ENCODE data around the gene DNAH10.

The DNAH10 gene

GRCh38 chr12:123965382-123965781 lies 203.3 kb downstream of the DNAH10 start:
- TF ChIP-seq ZBTB7A (IDR thresholded peaks at IDR 0.05; ENCODE audit: low read depth) (no peak), MAX (IDR thresholded peaks at IDR 0.05) (no peak), TAF1 (IDR thresholded peaks at IDR 0.05; ENCODE audit: low read depth) (no peak), FOXM1 (IDR thresholded peaks at IDR 0.05; ENCODE audit: borderline replicate concordance, low read depth) (no peak), CREB1 (IDR thresholded peaks at IDR 0.05; ENCODE audit: low read depth) (no peak)

- TF ChIP-seq NFIC (IDR thresholded peaks at IDR 0.05) (no peak), USF1 (IDR thresholded peaks at IDR 0.05) (no peak), EP300 (IDR thresholded peaks at IDR 0.05; ENCODE audit: borderline replicate concordance) (no peak), RAD21 (IDR thresholded peaks at IDR 0.05; ENCODE audit: low read depth) (no peak), TAF1 (IDR thresholded peaks at IDR 0.05; ENCODE audit: low read depth) (no peak), FOXM1 (IDR thresholded peaks at IDR 0.05; ENCODE audit: borderline replicate concordance, low read depth) (no peak), ZBTB7A (IDR thresholded peaks at IDR 0.05; ENCODE audit: low read depth) (no peak), CREB1 (IDR thresholded peaks at IDR 0.05; ENCODE audit: low read depth) (no peak), REST (IDR thresholded peaks at IDR 0.05; ENCODE audit: low read depth) (no peak), MAX (IDR thresholded peaks at IDR 0.05) (no peak), TEAD4 (IDR thresholded peaks at IDR 0.05) (no peak), EGR1 (IDR thresholded peaks at IDR 0.05) (no peak), YY1 (IDR thresholded peaks at IDR 0.05; ENCODE audit: low read depth) (no peak), TCF12 (IDR thresholded peaks at IDR 0.05; ENCODE audit: low read depth) (no peak)
Observed at GRCh38 chr12:123966596-123966995, 204.5 kb downstream of the DNAH10 start.

GRCh38 chr12:123967121-123967586 lies 205.1 kb downstream of the DNAH10 start:
- TF ChIP-seq TCF12 (IDR thresholded peaks at IDR 0.05; ENCODE audit: low read depth) (no peak), TEAD4 (IDR thresholded peaks at IDR 0.05) (no peak), RAD21 (IDR thresholded peaks at IDR 0.05; ENCODE audit: low read depth) (no peak), TAF1 (IDR thresholded peaks at IDR 0.05; ENCODE audit: low read depth) (no peak), CREB1 (IDR thresholded peaks at IDR 0.05; ENCODE audit: low read depth) (no peak), CEBPB (IDR thresholded peaks at IDR 0.05) (no peak)

GRCh38 chr12:123971449-123971769 lies 209.3 kb downstream of the DNAH10 start:
- TF ChIP-seq EP300 (IDR thresholded peaks at IDR 0.05; ENCODE audit: borderline replicate concordance), result no peak
- no peak for TF ChIP-seq YY1 (IDR thresholded peaks at IDR 0.05; ENCODE audit: low read depth)
- no peak for TF ChIP-seq ZBTB7A (IDR thresholded peaks at IDR 0.05; ENCODE audit: low read depth)
- no peak for TF ChIP-seq NFIC (IDR thresholded peaks at IDR 0.05)
- TF ChIP-seq CEBPB (IDR thresholded peaks at IDR 0.05), result no peak
- TF ChIP-seq TAF1 (IDR thresholded peaks at IDR 0.05; ENCODE audit: low read depth), result no peak

- TF ChIP-seq ZBTB7A (IDR thresholded peaks at IDR 0.05; ENCODE audit: low read depth) (peak; percentile 94), TAF1 (IDR thresholded peaks at IDR 0.05; ENCODE audit: low read depth) (no peak), REST (IDR thresholded peaks at IDR 0.05; ENCODE audit: low read depth) (no peak), RAD21 (IDR thresholded peaks at IDR 0.05; ENCODE audit: low read depth) (no peak), EGR1 (IDR thresholded peaks at IDR 0.05) (no peak), NFIC (IDR thresholded peaks at IDR 0.05) (no peak)
Observed at GRCh38 chr12:123971770-123972456, 209.8 kb downstream of the DNAH10 start.

GRCh38 chr12:123972457-123973401 lies 210.6 kb downstream of the DNAH10 start, which contains the start of the genes CCDC92 and ZNF664:
Gene CCDC92, minus strand, starts transcription at chr12:123972831. Its CDS starts 28,526 bp downstream, at chr12:123944305.
Gene ZNF664, plus strand, starts transcription at chr12:123973215. Its CDS starts 38,930 bp downstream, at chr12:124012145.
- TF ChIP-seq EGR1 (IDR thresholded peaks at IDR 0.05) (peak; percentile 69), USF1 (IDR thresholded peaks at IDR 0.05) (no peak), TCF12 (IDR thresholded peaks at IDR 0.05; ENCODE audit: low read depth) (peak; percentile 28; the same call in 1 of the 2 replicates), EP300 (IDR thresholded peaks at IDR 0.05; ENCODE audit: borderline replicate concordance) (peak; percentile 21; the same call in 1 of the 2 replicates), MAX (IDR thresholded peaks at IDR 0.05) (peak; percentile 23; the same call in 1 of the 2 replicates)

All from Ishikawa (cell line).